ENCODE measurements around the gene ZSWIM4. TPM values are rescaled to one million over a fixed set of nuclear protein-coding genes. Genes with fewer than 3 reads are reported as not detected.
A peak's percentile ranks its signal among the peaks of the same experiment; 100 is the strongest.

The ZSWIM4 gene
- total RNA-seq, 1 donor from 2014 or later = 23.6 TPM

DNA sequence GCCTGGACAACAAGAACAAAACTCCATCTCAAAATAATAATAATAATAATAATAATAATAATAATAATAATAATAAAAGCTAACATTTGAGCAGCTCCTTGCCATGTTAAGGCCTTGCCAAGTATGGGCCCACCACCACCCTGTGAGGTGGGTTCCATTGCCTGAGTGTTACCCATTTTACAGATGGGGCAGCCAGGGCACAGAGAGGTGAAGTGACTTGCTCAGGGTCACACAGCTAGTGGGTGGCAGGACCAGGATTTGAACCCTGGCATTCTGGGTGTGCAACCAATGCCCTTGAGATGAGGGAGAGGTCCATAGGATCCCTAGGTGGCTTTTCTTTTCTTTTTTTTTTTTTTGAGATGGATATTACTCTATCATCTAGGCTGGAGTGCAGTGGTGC, 29.5 kb downstream of the ZSWIM4 start:
- Mint-ChIP-seq H3K4me3 (no peak overlapping the region), H3K4me1 (no peaks in the 10 kb centered on the region), H3K9me3 (no peaks in the 10 kb centered on the region), H3K27me3 (ENCODE audit: low read depth) (no peaks in the 10 kb centered on the region), H3K27ac (no peak overlapping the region), H3K36me3 (peaks cover 31% of the 10 kb centered on the region)
- DNase-seq (ENCODE audit: low spot score in 2 of 2, unreplicated experiment in 2 of 2) = no peak
- TF ChIP-seq, protein P1, sequence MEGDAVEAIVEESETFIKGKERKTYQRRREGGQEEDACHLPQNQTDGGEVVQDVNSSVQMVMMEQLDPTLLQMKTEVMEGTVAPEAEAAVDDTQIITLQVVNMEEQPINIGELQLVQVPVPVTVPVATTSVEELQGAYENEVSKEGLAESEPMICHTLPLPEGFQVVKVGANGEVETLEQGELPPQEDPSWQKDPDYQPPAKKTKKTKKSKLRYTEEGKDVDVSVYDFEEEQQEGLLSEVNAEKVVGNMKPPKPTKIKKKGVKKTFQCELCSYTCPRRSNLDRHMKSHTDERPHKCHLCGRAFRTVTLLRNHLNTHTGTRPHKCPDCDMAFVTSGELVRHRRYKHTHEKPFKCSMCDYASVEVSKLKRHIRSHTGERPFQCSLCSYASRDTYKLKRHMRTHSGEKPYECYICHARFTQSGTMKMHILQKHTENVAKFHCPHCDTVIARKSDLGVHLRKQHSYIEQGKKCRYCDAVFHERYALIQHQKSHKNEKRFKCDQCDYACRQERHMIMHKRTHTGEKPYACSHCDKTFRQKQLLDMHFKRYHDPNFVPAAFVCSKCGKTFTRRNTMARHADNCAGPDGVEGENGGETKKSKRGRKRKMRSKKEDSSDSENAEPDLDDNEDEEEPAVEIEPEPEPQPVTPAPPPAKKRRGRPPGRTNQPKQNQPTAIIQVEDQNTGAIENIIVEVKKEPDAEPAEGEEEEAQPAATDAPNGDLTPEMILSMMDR (IDR thresholded peaks at IDR 0.05; ENCODE audit: unreplicated experiment) = no peak

DNA sequence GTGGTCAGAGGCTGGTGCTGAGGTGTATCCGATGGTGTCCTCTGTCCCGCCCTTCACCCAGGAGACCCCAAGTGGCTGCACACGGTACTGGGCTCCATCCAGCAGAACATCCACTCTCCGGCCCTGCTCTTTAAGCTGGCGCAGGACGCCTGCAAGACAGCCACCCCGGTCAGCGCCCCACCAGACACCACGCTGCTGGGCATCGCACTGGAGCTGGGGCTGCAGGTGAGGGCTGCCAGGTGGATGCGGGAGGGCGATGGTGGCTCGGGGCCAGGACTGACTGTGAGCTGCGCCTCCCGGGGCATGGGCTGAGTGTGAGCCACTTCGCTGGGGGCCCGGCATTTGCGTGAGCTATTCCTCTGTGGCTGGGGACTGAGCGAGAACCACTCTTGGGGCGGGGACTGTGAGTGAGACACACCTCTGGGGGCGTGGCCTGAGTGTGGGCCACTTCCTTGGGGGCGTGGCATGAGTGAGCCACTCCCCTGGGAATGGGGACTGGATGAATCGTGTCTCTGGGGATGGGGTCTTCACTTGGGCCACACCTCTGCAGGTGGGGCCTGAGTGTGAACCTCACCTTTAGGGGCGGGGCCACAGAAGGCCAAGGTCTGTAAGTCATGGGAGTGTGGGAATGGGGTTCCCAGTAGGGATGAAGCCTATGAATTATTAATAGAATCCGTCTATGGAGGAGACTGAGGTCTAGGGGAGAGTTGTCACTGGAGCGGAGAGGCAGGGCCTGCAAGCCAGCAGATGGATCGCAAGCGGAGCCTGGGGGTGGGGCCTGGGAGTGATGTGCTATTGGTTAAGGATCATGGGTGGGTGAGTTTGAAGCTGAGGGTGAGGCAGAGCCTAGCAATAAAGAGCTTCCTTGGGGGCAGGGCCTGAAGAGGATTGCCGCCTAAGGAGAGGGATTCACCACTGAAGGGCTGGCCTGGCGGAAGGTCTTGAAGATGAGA, 30.5 kb downstream of the ZSWIM4 start:
- Mint-ChIP-seq H3K9me3 (no peaks in the 10 kb centered on the region), H3K27me3 (ENCODE audit: low read depth) (no peaks in the 10 kb centered on the region), H3K4me3 (no peak overlapping the region), H3K36me3 (peaks cover 36% of the 10 kb centered on the region), H3K4me1 (no peaks in the 10 kb centered on the region), H3K27ac (peak overlapping the region; percentile 41)
- TF ChIP-seq, protein P1 (IDR thresholded peaks at IDR 0.05; ENCODE audit: unreplicated experiment) = no peak
- DNase-seq (ENCODE audit: low spot score in 2 of 2, unreplicated experiment in 2 of 2) = no peak

DNA sequence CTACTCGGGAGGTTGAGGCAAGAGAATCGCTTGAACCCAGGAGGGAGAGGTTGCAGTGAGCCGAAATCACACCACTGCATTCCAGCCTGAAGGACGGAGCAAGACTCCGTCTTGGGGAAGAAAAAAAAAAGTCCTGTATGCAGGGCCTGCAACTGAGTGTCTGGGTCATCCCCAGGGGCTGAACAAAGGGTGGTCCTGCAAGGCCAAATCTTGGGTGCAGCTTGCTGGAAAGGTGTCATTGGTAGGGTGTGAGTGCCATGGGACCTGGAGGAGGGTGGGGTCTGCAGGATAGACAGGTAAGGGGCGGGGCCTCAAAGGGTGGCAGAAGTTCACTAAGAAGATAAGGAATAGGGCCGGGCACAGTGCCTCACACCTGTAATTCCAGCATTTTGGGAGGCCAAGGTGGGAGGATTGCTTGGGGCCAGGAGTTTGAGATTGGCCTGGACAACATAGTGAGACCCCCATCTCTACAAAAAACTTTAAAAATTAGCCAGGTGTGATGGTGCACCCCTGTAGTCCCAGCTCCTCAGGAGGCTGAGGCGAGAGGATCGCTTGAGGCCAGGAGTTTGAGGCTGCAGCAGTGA, 31.5 kb downstream of the ZSWIM4 start:
- Mint-ChIP-seq H3K36me3 (peaks cover 38% of the 10 kb centered on the region), H3K4me1 (no peaks in the 10 kb centered on the region), H3K9me3 (no peaks in the 10 kb centered on the region), H3K27me3 (ENCODE audit: low read depth) (no peaks in the 10 kb centered on the region), H3K27ac (no peak overlapping the region), H3K4me3 (no peak overlapping the region)
- TF ChIP-seq, protein P1 (IDR thresholded peaks at IDR 0.05; ENCODE audit: unreplicated experiment) = no peak
- DNase-seq (ENCODE audit: low spot score in 2 of 2, unreplicated experiment in 2 of 2) = no peak

DNA sequence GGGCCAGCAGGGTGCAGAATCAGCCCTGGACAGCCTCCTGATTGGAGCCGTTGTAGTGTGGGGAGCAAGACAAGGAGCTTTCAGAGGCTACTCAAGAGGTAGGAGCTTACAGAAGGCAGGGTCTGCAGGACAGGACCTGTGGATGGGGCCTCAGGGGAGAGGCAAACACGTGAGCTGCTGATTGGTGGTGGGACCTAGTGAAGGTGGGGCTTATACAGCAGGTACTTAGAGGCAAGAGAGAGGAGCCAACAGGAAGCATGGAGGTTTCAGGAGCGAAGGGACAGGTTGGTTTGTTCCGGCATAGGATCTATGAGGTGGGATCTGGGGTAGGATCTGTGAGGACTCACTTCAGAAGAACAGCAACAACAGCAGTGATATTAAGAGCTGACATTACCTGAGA, 32.4 kb downstream of the ZSWIM4 start:
- Mint-ChIP-seq H3K36me3 (peaks cover 35% of the 10 kb centered on the region), H3K27ac (peak overlapping the region; percentile 35), H3K9me3 (no peaks in the 10 kb centered on the region), H3K4me3 (no peak overlapping the region), H3K27me3 (ENCODE audit: low read depth) (no peaks in the 10 kb centered on the region), H3K4me1 (no peaks in the 10 kb centered on the region)
- DNase-seq (ENCODE audit: low spot score in 2 of 2, unreplicated experiment in 2 of 2) = no peak
- TF ChIP-seq, protein P1 (IDR thresholded peaks at IDR 0.05; ENCODE audit: unreplicated experiment) = no peak

DNA sequence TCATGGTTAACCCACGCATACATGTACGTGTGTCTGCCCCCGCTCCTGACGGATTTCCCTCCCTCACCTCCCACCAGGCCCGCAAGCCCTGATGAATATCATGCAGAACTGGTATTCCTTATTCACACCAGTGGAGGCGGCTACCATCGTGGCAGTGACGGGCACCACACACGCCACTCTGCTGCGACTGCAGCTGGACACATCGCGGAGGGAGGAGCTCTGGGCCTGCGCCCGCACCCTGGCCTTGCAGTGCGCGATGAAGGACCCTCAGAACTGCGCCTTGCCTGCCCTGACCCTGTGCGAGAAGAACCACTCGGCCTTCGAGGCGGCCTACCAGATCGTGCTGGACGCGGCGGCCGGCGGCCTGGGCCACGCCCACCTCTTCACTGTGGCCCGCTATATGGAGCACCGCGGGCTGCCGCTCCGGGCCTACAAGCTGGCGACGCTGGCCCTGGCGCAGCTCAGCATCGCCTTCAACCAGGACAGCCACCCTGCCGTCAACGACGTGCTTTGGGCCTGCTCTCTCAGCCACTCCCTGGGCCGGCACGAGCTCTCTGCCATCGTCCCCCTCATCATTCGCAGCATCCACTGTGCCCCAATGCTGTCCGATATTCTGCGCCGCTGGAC, 35.0 kb downstream of the ZSWIM4 start:
- H3K9me3 Mint-ChIP-seq = no peaks in the 10 kb centered on the region
- no peak overlapping the region for H3K4me3 Mint-ChIP-seq
- H3K27ac Mint-ChIP-seq = no peak overlapping the region
- H3K36me3 Mint-ChIP-seq = peaks cover 26% of the 10 kb centered on the region
- no peaks in the 10 kb centered on the region for H3K27me3 Mint-ChIP-seq (ENCODE audit: low read depth)
- peaks cover 14% of the 10 kb centered on the region for H3K4me1 Mint-ChIP-seq
- DNase-seq (ENCODE audit: low spot score in 2 of 2, unreplicated experiment in 2 of 2) = no peak
- TF ChIP-seq, protein P1 (IDR thresholded peaks at IDR 0.05; ENCODE audit: unreplicated experiment) = no peak

Measured in mesothelial cell of epicardium (in vitro differentiated cells).